ENCODE results near the gene PODXL. TPM values are rescaled to one million over a fixed set of nuclear protein-coding genes. Genes with fewer than 3 reads are reported as not detected.
"Not testable (repeated sequence)": the region's sequence is repeated elsewhere in the genome, so short reads cannot be mapped to it uniquely, and the experiment has no call there.

PODXL gene
- total RNA-seq, 1 donor from 2014 or later: 61.2 TPM

DNA sequence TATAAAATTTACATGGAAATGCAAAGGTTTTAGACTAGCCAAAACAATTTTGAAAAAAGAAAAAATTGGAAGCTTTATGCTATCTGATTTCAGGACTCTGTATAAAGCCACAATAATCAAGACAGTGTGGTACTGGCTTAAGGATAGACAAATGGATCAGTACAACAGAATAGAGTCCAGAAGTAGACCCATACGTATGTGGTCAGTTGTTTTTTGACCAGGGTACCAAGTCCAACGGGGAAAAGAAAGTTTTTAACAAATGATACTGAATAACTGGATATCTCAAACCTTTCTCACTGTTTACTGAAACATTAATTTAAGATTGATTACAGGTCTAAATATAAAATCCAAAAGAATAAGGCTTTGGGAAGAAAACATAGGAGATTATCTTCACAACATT lies 79.7 kb downstream of the PODXL start:
- no peak for ATAC-seq
- intact Hi-C loops (cut with micrococcal nuclease): no loop called here
- DNase-seq: no peak

DNA sequence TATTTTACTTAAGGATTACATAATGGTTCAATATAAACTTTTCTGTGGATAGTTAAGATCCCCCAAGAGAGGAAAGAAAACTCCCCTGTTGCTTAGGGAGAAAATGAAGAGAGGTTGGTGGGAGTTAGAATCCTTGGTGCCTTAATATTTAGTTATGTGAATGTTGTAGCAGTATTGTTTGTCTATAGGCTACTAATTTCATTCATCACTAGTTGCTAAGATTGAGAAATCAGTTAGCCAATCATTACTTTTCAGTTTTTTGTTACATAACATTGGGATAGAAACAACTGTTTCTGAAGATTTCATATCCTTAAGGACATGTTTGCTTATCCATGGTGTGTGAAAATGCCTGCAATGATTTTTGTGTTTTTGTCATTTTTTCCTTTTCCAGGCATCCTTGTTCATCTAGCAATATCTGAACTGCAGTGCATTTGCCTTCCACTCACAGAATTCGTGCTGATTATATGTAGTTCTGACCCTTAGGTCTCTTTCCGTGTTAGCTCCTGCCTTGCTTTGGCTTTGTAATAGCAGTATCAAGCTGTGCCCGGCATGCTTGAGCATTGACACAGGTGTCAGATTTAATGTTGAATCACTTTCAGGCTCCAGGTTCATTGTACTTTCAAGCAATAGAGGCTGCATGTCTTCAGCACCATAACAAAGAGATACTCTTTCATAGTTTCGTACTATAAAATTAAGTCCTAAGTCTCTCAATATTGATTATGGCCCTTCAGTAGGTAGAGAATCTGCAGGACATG lies 85.0 kb downstream of the PODXL start:
- intact Hi-C loops (cut with micrococcal nuclease): no loop called here
- DNase-seq (no peak), ATAC-seq (no peak)

DNA sequence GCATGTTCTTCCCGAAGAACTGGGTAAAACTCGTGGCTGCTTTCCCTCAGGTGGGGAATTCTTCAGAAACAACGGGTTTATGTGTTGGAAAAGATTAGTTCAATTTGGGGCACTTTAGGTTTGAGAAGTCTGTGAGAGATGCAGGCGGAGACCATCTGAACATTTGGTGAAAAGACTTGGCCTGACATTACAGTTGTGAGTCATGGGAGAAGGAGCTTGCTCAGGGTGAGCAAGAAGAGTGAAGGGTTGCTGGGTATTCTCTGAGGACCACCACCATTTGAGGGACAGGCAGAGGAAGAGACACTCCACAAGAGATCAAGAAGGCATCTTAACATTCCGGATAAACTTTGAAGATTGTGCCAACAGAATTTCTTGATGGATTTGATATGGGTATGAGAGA lies 88.6 kb downstream of the PODXL start:
- DNase-seq (no peak), ATAC-seq (peak; percentile 58)
- intact Hi-C loops (cut with micrococcal nuclease): no loop called here

DNA sequence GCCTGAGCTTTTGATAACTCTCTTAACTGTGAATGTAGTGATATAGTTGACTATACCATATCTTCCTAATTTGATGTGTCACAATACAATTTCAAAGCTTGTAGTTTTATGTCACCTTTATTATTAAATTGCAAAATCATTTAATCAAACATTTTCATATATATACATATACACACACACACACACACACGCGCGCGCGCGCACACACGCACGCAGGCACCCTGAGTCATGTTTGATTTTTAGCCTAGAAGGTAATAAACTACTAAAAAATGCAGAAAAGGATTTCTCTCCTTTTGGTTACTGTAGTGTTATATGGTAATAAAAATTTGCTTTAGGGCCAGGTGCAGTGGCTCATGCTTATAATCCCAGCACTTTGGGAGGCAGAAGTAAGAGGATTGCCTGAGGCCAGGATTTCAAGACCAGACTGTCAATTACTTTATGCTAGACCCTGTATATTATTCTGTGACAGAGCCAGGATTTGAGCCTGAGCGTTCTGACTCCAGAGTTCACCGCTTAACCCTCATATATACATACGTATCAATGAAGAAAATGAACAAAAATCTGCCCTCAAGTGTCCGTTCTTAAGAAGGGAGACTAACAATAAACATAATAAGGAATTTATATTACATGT lies 89.6 kb downstream of the PODXL start:
- intact Hi-C loops (cut with micrococcal nuclease): no loop called here
- no peak for ATAC-seq
- DNase-seq: no peak

DNA sequence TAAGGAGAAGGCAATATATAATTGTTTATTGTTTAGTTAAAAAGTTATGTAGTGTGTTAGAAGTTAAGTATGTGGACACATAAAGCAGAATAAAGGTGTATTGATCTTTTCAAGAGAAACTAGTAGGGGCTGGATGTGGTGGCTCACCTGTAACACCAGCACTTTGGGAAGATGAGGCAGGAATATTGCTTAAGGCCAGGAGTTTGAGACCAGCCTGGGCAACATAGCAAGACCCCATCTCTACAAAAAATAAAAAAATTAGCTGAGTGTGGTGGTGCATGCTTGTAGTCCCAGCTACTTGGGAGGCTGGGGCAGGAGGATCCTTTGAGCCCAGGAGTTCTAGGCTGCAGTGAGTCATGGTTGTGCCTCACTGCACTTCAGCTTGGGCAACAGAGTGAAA lies 93.7 kb downstream of the PODXL start:
- intact Hi-C loops (cut with micrococcal nuclease); DNase-seq: not testable (repeated sequence)

DNA sequence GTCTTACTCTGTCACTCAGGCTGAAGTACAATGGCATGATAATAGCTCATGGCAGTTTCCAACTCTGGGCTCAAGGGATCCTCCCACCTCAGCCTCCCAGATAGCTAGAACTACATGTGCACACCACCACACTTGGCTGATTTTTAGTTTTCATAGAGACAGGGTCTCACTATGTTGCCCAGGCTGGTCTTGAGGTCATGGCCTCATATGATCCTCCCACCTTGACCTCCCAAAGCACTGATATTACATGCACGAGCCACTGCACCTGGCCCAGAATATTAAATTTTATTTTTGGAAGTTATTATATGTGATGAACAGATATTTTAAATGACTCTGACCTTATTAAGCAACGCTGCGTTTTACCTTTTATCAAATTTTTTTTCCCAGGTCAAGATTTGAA lies 94.4 kb downstream of the PODXL start:
- ATAC-seq (no peak), DNase-seq (no peak)
- intact Hi-C loops (cut with micrococcal nuclease): no loop called here

More for the DNA sequence above, 93.7 kb downstream of the PODXL start:
- not testable (repeated sequence) for ATAC-seq

DNA sequence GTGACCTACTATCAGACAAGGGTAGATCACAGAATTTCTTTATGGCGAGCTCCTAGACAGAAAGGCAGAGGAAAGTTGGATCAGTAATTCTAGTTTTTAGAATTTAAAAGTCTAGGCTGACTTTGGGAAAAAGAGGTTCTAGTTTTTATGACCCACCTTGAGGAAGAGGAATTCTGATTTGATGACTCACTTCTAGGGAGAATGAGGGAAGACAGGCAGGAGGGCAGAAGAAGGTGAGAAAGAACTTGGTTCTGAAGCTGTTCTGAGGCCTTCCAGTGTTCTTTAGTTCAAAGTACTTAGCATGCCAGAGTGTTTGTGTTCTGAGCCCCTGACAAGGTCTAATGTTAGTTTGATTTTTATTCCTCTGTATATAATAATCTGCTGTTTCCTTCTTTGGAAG lies 97.2 kb downstream of the PODXL start:
- ATAC-seq (no peak), DNase-seq (no peak)
- intact Hi-C loops (cut with micrococcal nuclease): no loop called here

DNA sequence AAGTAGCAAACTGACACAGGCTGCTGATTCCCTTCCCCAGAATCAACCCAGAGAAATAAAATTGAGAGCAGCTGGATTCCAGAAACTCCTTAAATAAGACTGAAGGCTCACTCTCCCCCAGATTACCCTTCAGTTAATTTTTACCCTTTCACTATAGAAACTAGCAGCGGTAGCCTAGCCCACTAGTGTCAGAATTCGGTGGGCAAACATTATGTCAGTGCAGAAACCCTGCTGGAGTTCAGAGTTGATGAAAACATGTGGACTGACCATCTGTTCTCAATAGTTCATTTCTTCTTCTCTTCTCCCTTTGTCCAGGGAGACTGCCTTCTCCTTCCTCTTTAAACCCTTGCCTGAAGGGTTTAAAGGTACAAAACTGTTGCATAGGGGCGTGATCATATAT lies 100.1 kb downstream of the PODXL start:
- ATAC-seq: no peak
- intact Hi-C loops (cut with micrococcal nuclease): no loop called here

DNA sequence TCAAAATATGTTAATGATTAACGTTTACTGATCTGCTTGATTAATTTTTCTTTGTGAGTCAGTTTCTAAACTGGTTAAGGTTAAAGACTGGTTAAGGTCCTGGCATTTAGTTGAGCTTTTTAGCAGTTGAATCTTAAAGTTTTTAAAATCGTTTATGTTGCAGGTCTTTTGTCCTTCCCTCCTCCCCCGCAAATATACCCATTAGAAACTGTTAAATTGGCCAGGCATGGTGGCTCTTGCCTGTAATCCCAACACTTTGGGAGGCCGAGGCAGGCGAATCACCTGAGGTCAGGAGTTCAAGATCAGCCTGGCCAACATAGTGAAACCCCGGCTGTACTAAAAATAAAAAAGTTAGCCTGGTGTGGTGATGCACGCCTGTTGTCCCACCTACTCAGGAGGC lies 100.9 kb downstream of the PODXL start:
- ATAC-seq: no peak
- intact Hi-C loops (cut with micrococcal nuclease): no loop called here
- DNase-seq: no peak

More for the DNA sequence above, 100.1 kb downstream of the PODXL start:
- DNase-seq: no peak

DNA sequence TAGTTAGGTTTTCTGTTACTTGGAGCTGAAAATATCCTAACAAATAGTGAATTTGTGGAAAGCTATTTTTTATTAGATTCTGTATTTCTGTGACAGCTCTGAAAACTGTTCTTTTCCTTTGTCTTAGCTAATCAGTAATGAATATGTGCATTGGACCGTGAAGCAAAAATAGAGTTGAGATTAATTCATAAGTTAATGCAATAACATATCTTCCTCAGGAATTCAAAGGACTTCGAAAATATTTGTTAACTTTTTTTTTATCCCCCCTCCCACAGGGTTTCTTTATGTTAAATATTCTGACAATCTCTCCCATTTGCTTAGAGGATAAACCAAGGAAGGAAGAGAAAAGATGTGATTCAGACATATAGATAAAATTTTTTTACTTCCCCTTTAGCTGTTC lies 101.4 kb downstream of the PODXL start:
- no peak for ATAC-seq
- DNase-seq: no peak
- intact Hi-C loops (cut with micrococcal nuclease): no loop called here

DNA sequence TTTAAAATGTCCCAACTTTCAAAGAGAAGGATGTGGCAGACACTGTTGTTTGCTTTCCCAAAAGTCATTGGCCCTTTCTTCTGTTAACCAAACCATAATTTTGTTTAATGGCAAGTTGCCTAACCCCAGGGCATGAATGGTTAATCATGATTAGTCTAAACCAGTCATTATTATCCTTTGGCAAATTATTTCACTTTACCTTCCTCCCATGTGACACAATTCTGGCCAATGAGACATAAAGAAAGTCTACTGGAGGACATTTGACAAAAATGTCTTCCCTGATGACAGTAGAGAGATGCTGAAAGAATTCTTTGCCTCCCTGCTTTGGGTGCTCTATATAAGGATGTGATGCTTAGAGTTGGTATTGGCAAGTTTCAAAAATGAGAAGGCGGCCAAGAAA lies 101.9 kb downstream of the PODXL start:
- no peak for ATAC-seq
- intact Hi-C loops (cut with micrococcal nuclease): no loop called here
- DNase-seq: no peak

Other genes starting within 250 kb of the PODXL start
- 44.9 TPM for gene MKLN1, start 228.8 kb downstream of the PODXL start, total RNA-seq

All from left ventricle myocardium superior (tissue), 1 donor.